T47D (cell line): Measurements from ENCODE around the gene TUT1.
A peak's percentile ranks its signal among the peaks of the same experiment; 100 is the strongest.
"Not testable (repeated sequence)": the region's sequence is repeated elsewhere in the genome, so short reads cannot be mapped to it uniquely, and the experiment has no call there.

Experiments used
- DNase-seq, 2 experiments: peaks; one replicate each; pipeline versions ENCODE4 v3.0.0 to v3.0.0-alpha.2; 2011 to 2012; ENCODE audit warnings: low read depth in 1 of 2, low spot score in 1 of 2
- JUND ChIP-seq: IDR thresholded peaks from 2 replicates; pipeline ENCODE4 v1.6.1; 2012; ENCODE audit warnings: low read depth
- in situ Hi-C: cut with HindIII; loops from 2 replicates; pipeline ENCODE4 v1.10.0; 2016; ENCODE audit warnings: low sequenced_read_pairs, low pct_unique_long_range_greater_than_20kb

TUT1 gene

GRCh38 chr11:62601372-62602140 lies 10.2 kb upstream of the TUT1 start, which contains the start of gene MTA2:
Gene MTA2 (minus strand): TSS chr11:62601865. CDS start chr11:62601450, 415 bp downstream.
- TF ChIP-seq JUND = no peak
- in situ Hi-C loops = no loop called here
- peak; percentile 94 to 99 for DNase-seq

GRCh38 chr11:62601122-62601371 lies 9.7 kb upstream of the TUT1 start:
- DNase-seq = peak; percentile 47 to 54
- in situ Hi-C loops = no loop called here

GRCh38 chr11:62600367-62601121 lies 9.2 kb upstream of the TUT1 start:
- no peak for DNase-seq
- TF ChIP-seq JUND = no peak
- in situ Hi-C loops = no loop called here

More at GRCh38 chr11:62601122-62601371, 9.7 kb upstream of the TUT1 start:
- no peak for TF ChIP-seq JUND

GRCh38 chr11:62599901-62600300 lies 8.6 kb upstream of the TUT1 start:
- TF ChIP-seq JUND = no peak
- DNase-seq = no peak
- in situ Hi-C loops = no loop called here

- in situ Hi-C loops = no loop called here
- no peak for TF ChIP-seq JUND
- DNase-seq = peak; percentile 91 to 100
These were observed 7.9 kb upstream of the TUT1 start for GRCh38 chr11:62599069-62599696.

- TF ChIP-seq JUND = no peak
- no peak for DNase-seq
- in situ Hi-C loops = no loop called here
These were observed 3.8 kb upstream of the TUT1 start for GRCh38 chr11:62595124-62595523.

- no peak for TF ChIP-seq JUND
- in situ Hi-C loops = no loop called here
- DNase-seq = peak; percentile 56 to 93
These were observed 2.2 kb upstream of the TUT1 start for GRCh38 chr11:62593434-62594044.

GRCh38 chr11:62592989-62593421 lies 1.7 kb upstream of the TUT1 start:
- no peak for TF ChIP-seq JUND
- no peak for DNase-seq
- in situ Hi-C loops = no loop called here

GRCh38 chr11:62592146-62592815 lies 958 bp upstream of the TUT1 start:
- DNase-seq = no peak
- in situ Hi-C loops = no loop called here
- TF ChIP-seq JUND = no peak

GRCh38 chr11:62588966-62589637 lies 2.2 kb downstream of the TUT1 start:
- TF ChIP-seq JUND = no peak
- no peak for DNase-seq
- in situ Hi-C loops = no loop called here

- in situ Hi-C loops = not testable (repeated sequence)
These were observed 6.0 kb downstream of the TUT1 start for GRCh38 chr11:62585356-62585755.

GRCh38 chr11:62581735-62582134 lies 9.6 kb downstream of the TUT1 start:
- DNase-seq, in situ Hi-C loops: not testable (repeated sequence)

More at GRCh38 chr11:62585356-62585755, 6.0 kb downstream of the TUT1 start:
- not testable (repeated sequence) for DNase-seq
